LNCaP clone FGC (cell line): Measurements from ENCODE around the gene ZNF644.

Source experiments
- DNase-seq: peaks from one replicate; pipeline ENCODE4 v3.0.0-alpha.2; 2011; ENCODE audit warnings: low read depth
- H3K4me3 ChIP-seq: 2 replicates; pipeline ENCODE4 v1.5.1; 2011; ENCODE audit warnings: mild to moderate bottlenecking, low read depth, low read length, control low read depth
- TF ChIP-seq, protein P1 (sequence below): IDR thresholded peaks from 2 replicates; pipeline ENCODE4 v1.5.1; 2012; ENCODE audit warnings: mild to moderate bottlenecking; ENCODE audit not compliant: control insufficient read depth, insufficient read depth; ENCODE audit errors: extremely low read depth

The ZNF644 gene

DNA sequence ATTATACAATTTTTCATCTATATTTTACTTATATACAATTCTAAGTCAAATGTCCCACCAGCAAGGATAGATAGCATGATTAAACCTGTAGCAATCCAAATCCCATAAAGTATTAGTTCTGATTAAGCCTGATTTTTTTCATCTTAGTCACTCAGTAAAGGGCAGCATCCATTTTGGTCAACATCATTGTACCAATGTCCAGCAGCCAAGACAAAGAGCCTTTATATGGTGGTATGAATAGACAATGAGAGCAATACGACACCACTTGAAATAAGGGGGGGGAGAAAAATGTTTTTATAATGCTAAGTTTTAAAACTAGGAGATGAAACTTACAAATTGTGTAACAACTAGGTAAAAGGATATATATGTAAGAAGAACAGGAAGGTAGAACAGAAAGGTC, 7.4 kb downstream of the ZNF644 start:
- no peak overlapping the region for H3K4me3 ChIP-seq
- TF ChIP-seq, protein P1, sequence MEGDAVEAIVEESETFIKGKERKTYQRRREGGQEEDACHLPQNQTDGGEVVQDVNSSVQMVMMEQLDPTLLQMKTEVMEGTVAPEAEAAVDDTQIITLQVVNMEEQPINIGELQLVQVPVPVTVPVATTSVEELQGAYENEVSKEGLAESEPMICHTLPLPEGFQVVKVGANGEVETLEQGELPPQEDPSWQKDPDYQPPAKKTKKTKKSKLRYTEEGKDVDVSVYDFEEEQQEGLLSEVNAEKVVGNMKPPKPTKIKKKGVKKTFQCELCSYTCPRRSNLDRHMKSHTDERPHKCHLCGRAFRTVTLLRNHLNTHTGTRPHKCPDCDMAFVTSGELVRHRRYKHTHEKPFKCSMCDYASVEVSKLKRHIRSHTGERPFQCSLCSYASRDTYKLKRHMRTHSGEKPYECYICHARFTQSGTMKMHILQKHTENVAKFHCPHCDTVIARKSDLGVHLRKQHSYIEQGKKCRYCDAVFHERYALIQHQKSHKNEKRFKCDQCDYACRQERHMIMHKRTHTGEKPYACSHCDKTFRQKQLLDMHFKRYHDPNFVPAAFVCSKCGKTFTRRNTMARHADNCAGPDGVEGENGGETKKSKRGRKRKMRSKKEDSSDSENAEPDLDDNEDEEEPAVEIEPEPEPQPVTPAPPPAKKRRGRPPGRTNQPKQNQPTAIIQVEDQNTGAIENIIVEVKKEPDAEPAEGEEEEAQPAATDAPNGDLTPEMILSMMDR, result no peak
- DNase-seq, result no peak

DNA sequence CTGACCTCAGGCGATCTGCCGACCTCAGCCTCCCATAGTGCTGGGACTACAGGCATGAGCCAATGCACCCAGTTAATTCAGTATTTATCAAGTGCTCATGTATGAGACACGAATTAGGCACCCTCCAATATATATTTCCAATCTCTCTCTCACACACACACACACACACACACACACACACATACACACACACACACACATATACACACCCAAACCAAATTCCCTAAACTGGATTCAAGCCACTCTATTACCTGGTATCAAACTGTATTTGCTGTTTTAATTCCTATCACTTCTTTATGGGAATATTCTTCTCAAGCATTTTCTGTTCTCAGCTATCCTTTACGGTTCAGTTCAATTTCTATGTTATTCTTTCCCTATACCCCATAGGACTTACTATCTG, 8.5 kb downstream of the ZNF644 start:
- TF ChIP-seq, protein P1, result no peak
- no peak for DNase-seq
- no peak overlapping the region for H3K4me3 ChIP-seq

DNA sequence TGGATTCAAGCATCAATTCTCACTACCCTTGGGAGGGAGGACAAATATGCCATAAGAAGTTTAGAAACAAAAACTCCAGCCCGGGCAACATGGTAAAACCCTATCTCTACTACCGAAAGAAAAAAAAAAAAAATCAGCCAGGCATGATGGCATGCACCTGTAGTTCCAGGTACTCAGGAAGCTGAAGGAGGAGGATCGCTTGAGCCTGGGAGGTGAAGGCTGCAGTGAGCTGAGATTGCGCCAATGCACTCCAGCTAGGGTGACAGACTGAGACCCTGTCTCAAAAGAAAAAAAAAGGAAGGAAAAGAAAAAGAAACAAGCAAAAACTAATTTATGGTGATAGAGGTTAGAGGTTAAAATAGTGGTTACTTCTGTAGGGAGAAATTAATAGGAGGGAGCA, 9.6 kb downstream of the ZNF644 start:
- TF ChIP-seq, protein P1, result no peak
- no peak for DNase-seq
- no peak overlapping the region for H3K4me3 ChIP-seq

DNA sequence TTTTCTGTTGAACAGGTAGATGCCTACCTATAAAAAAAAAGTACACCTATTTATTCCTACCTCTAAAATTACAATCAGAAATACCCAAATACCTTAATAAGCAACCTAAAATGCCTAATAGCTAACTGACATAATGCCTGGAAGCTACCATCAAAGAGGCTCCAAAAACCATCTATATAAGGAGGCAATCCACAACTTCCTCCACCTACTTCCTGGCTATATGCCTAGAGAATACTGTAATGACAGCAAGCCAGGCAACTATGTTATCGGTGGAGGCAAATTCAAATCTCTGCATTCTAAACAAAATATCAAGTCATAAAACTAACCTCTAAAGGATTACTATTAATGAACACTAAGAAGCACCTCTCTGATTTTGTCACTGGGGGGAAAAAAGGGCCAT, 10.1 kb downstream of the ZNF644 start:
- peak; percentile 66 for DNase-seq
- H3K4me3 ChIP-seq, result no peak overlapping the region
- TF ChIP-seq, protein P1, result no peak

DNA sequence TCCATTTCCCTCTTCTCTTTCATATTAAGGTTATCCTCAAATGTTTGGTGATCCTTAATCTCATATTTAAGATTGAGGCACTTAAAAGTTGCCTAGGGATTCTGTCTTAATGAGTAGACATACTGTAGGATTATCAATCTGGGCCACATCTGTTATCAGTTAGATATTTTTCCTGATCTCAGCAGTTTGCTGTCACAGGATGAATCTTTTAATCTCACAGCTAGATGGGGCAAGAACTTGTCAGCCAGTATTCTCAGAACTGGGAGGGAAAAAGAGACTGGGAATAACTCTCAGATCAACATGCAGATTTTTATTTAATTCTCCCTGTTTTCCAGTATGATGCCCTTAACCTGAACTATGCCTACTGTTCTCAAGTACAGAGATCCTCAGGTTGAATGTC, 14.0 kb downstream of the ZNF644 start:
- TF ChIP-seq, protein P1, result no peak
- H3K4me3 ChIP-seq, result no peak overlapping the region
- DNase-seq, result no peak

DNA sequence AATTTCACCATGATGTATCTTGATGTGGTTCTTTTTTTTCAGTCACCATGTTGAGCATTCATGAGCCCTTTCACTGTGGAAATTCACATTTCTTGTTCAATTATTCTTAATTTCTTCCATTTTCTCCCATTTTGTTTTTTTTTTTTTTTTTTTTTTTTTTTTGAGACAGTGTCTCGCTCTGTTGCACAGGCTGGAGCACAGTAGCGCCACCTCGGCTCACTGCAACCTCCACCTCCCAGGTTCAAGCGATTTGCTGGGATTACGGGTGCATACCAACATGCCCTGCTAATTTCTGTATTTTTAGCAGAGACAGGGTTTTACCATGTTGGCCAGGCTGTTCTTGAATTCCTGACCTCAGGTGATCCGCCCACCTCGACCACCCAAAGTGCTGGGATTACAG, 14.7 kb downstream of the ZNF644 start:
- DNase-seq, result no peak
- no peak overlapping the region for H3K4me3 ChIP-seq

More for the DNA sequence above, 14.7 kb downstream of the ZNF644 start:
- TF ChIP-seq, protein P1, result no peak
